PC-3 (cell line): ENCODE measurements around the gene ARMC8. TPM values are rescaled to one million over a fixed set of nuclear protein-coding genes. Genes with fewer than 3 reads are reported as not detected.

Experiments used
- ATAC-seq: fragments of 200-7000 bp; cut with Tn5 transposase; 2 replicates; pipeline ENCODE4 v1.9.1; 2020; ENCODE audit warnings: mild to moderate bottlenecking, moderate library complexity
- BruUV-seq: library from RNA; stranded (reverse); fragments of 400-500 nt; replicated peaks from 2 replicates; lab custom pipeline; 2021; lab: Mats Ljungman, UMichigan
- CTCF ChIA-PET: fragments of 300-600 bp; sonication (Branson Sonifier 250); formaldehyde crosslinking; loops from one replicate; lab custom pipeline; 2022; ENCODE audit warnings: antibody characterized with exemption; lab: Charles Lee
- POLR2A ChIA-PET: fragments of 300-600 bp; sonication (Branson Sonifier 250); formaldehyde crosslinking; loops from one replicate; lab custom pipeline; 2022; ENCODE audit warnings: antibody characterized with exemption; ENCODE audit not compliant: unreplicated experiment; lab: Charles Lee
- DNase-seq: peaks from one replicate; pipeline ENCODE4 v3.0.0-alpha.2; 2015
- H2AFZ ChIP-seq: fragments of 300-600 bp; sonication (generic); 2 replicates; pipeline ENCODE4 v1.6.0; 2016; ENCODE audit warnings: antibody characterized with exemption, low read length
- H3F3A ChIP-seq: fragments of 300-600 bp; sonication (generic); one replicate; pipeline ENCODE4 v1.6.0; 2017; ENCODE audit warnings: antibody characterized with exemption, low read length, control low read depth, mild to moderate bottlenecking; ENCODE audit not compliant: unreplicated experiment
- H3K27ac ChIP-seq: fragments of 300-600 bp; sonication (generic); 2 replicates; pipeline ENCODE4 v1.5.1; 2016; ENCODE audit warnings: mild to moderate bottlenecking, low read length
- H3K27me3 ChIP-seq: fragments of 300-600 bp; sonication (generic); 2 replicates; pipeline ENCODE4 v1.6.1; 2016; ENCODE audit warnings: low read length, mixed read lengths
- H3K36me3 ChIP-seq: fragments of 300-600 bp; sonication (generic); 2 replicates; pipeline ENCODE4 v1.6.1; 2016; ENCODE audit warnings: low read depth, mixed run types, low read length, mixed read lengths
- H3K4me1 ChIP-seq: fragments of 300-600 bp; sonication (generic); 2 replicates; pipeline ENCODE4 v1.5.1; 2016; ENCODE audit warnings: low read length; ENCODE audit not compliant: insufficient read depth
- H3K4me2 ChIP-seq: fragments of 300-600 bp; sonication (generic); 2 replicates; pipeline ENCODE4 v1.6.0; 2016; ENCODE audit warnings: low read length
- H3K4me3 ChIP-seq: fragments of 300-600 bp; sonication (generic); 2 replicates; pipeline ENCODE4 v1.5.1; 2016; ENCODE audit warnings: mild to moderate bottlenecking, low read length, mixed read lengths
- H3K79me2 ChIP-seq: fragments of 300-600 bp; sonication (generic); 2 replicates; pipeline ENCODE4 v1.6.1; 2017; ENCODE audit warnings: low read length, mixed read lengths
- H3K9ac ChIP-seq: fragments of 300-600 bp; sonication (generic); 2 replicates; pipeline ENCODE4 v1.6.0; 2016; ENCODE audit warnings: mild to moderate bottlenecking, low read length
- H3K9me2 ChIP-seq: fragments of 300-600 bp; sonication (generic); replicated peaks from 2 replicates; pipeline ENCODE4 v1.6.1; 2016; ENCODE audit warnings: mixed run types, low read length, mixed read lengths
- H3K9me3 ChIP-seq: fragments of 300-600 bp; sonication (generic); 2 replicates; pipeline ENCODE4 v1.6.1; 2016; ENCODE audit warnings: low read length, mixed read lengths
- H4K20me1 ChIP-seq: fragments of 300-600 bp; sonication (generic); 2 replicates; pipeline ENCODE4 v1.6.1; 2016; ENCODE audit warnings: low read length, mixed read lengths
- CTCF ChIP-seq: fragments of 300-600 bp; sonication (generic); conservative IDR thresholded peaks from 2 replicates; pipeline ENCODE4 v1.5.1; 2017; ENCODE audit warnings: antibody characterized with exemption, low read depth, mild to moderate bottlenecking, low read length
- EZH2 ChIP-seq: fragments of 300-600 bp; sonication (generic); IDR thresholded peaks from one replicate; pipeline ENCODE4 v1.6.1; 2017; ENCODE audit warnings: antibody characterized with exemption, mild to moderate bottlenecking, low read length; ENCODE audit not compliant: unreplicated experiment
- EZH2phosphoT487 ChIP-seq: fragments of 300-600 bp; sonication (generic); IDR thresholded peaks from 2 replicates; pipeline ENCODE4 v1.6.1; 2018; ENCODE audit warnings: mild to moderate bottlenecking, antibody characterized with exemption, low read length, borderline replicate concordance
- intact Hi-C: fragments of 100-400 bp; cut with micrococcal nuclease; formaldehyde crosslinking; loops from 2 replicates; pipeline ENCODE4 v1.9.0; 2023
- total RNA-seq: library from RNA; depleted of rRNA; stranded (reverse); fragments of >200 nt; gene quantifications from 2 replicates; pipeline ENCODE4 v1.2.3, GENCODE V29; 2014

The ARMC8 gene
- total RNA-seq, 1 experiment from 2014 or later = 21.1 TPM

DNA sequence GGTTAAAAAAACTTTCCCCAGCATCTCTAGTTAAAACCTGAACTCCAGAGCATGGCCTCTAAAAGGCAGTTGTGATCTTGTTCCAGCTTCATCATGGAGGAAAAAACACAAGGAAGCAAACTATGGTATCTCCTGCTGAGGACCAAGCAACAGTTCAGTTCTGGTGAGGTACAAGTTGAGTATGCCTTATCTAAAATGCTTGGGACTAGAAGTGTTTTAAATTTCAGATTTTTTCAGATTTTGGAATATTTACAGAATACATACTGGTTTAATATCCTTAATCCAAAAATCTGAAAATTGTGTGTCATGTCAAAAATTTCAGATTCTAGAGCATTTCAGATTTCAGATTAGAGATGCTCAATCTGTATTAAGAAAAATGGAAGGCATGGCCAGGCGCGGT is 22.0 kb upstream of the ARMC8 start:
- no peaks in the 10 kb centered on the region for H3K27me3 ChIP-seq
- intact Hi-C loops = no loop called here
- BruUV-seq = no TSS peak

GRCh38 chr3:138172625-138173024 is 14.5 kb upstream of the ARMC8 start:
- Histone ChIP-seq H4K20me1 (no peaks in the 10 kb centered on the region), H3K79me2 (peaks cover 32% of the 10 kb centered on the region), H3K9me2 (no peaks in the 10 kb centered on the region), H3K9me3 (no peaks in the 10 kb centered on the region), H3K4me2 (peak overlapping the region; percentile 79), H3K27me3 (no peaks in the 10 kb centered on the region), H3K9ac (no peak overlapping the region), H3F3A (no peaks in the 10 kb centered on the region), H3K27ac (no peak overlapping the region), H3K4me1 (0 out of 2 replicates have a peak, but pooled peaks cover 5% of the 10 kb centered on the region), H2AFZ (no peak overlapping the region), H3K36me3 (no peaks in the 10 kb centered on the region), H3K4me3 (no peak overlapping the region)
- CTCF ChIA-PET = no interaction called here
- no peak for TF ChIP-seq CTCF
- no peak for TF ChIP-seq EZH2phosphoT487
- TF ChIP-seq EZH2 = no peak
- DNase-seq (no peak), ATAC-seq (no peak)
- intact Hi-C loops = loop anchor here (5.0 kb wide), 1 partner anchor 175 kb away; the partner anchor contains the start of gene MRAS
- BruUV-seq = no TSS peak
- POLR2A ChIA-PET = no interaction called here

More for the DNA sequence above, 22.0 kb upstream of the ARMC8 start:
- Histone ChIP-seq H3K9me3 (no peaks in the 10 kb centered on the region), H3F3A (no peaks in the 10 kb centered on the region), H3K9ac (no peak overlapping the region), H3K4me2 (no peak overlapping the region), H3K27ac (no peak overlapping the region), H3K36me3 (peaks cover 17% of the 10 kb centered on the region), H3K4me3 (no peak overlapping the region), H4K20me1 (no peaks in the 10 kb centered on the region), H2AFZ (no peak overlapping the region), H3K79me2 (no peaks in the 10 kb centered on the region), H3K9me2 (no peaks in the 10 kb centered on the region), H3K4me1 (no peaks in the 10 kb centered on the region)
- CTCF ChIA-PET = no interaction called here
- no peak for TF ChIP-seq EZH2phosphoT487
- TF ChIP-seq EZH2 = no peak
- TF ChIP-seq CTCF = no peak
- no peak for DNase-seq
- POLR2A ChIA-PET = no interaction called here
- no peak for ATAC-seq

DNA sequence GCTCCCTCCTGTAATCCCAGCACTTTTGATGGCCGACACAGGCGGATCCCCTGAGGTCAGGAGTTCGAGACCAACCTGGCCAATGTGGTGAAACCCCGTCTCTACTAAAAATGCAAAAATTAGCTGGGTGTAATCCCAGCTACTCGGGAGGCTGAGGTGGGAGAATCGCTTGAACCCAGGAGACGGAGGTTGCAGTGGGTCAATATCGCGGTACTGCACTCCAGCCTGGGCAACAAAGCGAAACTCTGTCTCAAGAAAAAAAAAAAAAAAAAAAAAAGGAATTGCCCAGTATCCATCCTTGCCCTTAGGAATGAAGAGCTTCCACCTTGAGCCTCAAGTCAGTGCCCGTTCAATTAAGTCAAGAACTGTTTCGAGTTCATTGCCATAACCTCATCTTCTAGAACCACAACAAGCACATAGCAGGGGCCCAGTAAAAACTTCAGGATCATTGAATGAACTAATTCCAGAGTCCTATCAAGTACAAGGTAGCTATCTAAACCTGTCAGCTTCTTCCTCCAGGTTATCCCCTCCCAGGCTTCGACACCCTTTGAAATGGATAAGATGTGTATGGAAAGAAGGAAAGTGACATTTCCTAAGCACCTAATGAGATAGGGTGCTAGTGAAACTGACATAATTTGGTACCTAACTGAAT is 13.2 kb upstream of the ARMC8 start:
- TF ChIP-seq CTCF (no peak), EZH2 (no peak)

More for the DNA sequence above, 13.2 kb upstream of the ARMC8 start:
- H3F3A ChIP-seq = no peaks in the 10 kb centered on the region
- no peaks in the 10 kb centered on the region for H3K9me3 ChIP-seq
- 0 out of 2 replicates have a peak, but pooled peaks cover 5% of the 10 kb centered on the region for H3K4me1 ChIP-seq
- no peaks in the 10 kb centered on the region for H3K27me3 ChIP-seq
- peak overlapping the region; percentile 91 for H3K9ac ChIP-seq
- ATAC-seq = peak; percentile 14
- H3K27ac ChIP-seq = peak overlapping the region; percentile 61; the same call in 1 of the 2 replicates
- no peaks in the 10 kb centered on the region for H4K20me1 ChIP-seq
- TSS peak; percentile 45 for BruUV-seq
- H3K4me3 ChIP-seq = peak overlapping the region; percentile 73
- no peaks in the 10 kb centered on the region for H3K9me2 ChIP-seq
- H3K4me2 ChIP-seq = peak overlapping the region; percentile 79
- intact Hi-C loops = loop anchor here (5.0 kb wide), 1 partner anchor 173 kb away; the partner anchor contains the start of gene MRAS
- peak overlapping the region; percentile 95 for H2AFZ ChIP-seq
- DNase-seq = no peak
- peaks cover 32% of the 10 kb centered on the region for H3K79me2 ChIP-seq
- CTCF ChIA-PET = interaction anchor here (0.8 kb wide), 1 partner anchor 174 kb away, joined by 4 read pairs; no protein-coding TSS in a partner anchor
- POLR2A ChIA-PET = interaction anchor here (0.6 to 1.1 kb wide), 3 partner anchors 24 to 753 kb away, joined by 6 to 16 read pairs (median 10); no protein-coding TSS in a partner anchor
- H3K36me3 ChIP-seq = no peaks in the 10 kb centered on the region
